Measurements from ENCODE around the gene SYT7.

Gene SYT7

DNA sequence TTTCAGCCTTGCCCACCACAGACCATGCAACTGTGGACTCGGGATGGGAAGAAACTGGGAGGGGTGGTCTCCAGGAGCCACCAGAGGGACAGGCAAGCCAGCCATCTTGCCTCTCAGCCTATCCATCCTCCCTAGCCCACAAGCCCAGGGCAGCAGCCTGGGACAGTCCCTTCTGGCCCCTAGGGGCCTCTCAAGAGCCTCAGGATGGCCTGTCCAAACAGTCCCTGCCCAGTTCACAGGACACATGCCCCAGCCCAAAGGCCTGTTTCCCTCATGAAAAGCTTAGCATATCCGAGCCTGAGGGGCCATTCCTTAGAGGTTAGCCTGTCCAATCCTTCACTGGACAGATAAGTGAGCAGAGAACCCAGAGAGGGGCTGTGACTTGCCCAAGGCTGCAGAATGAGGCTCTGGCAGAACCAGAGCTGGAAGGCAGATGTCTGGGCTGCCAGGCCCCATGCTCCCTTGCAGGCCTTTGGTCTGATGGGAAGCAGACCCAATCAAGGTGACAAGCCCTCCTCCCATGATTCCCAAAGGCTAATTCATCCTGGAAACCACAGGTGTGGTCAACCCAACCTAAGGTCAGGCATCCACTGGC lies 44.1 kb downstream of the SYT7 start:
- no peak for DNase-seq (ENCODE audit: low spot score)
- in situ Hi-C loops (cut with MboI; ENCODE audit: low sequenced_read_pairs, unreplicated experiment) = no loop called here
- TF ChIP-seq, protein P1, sequence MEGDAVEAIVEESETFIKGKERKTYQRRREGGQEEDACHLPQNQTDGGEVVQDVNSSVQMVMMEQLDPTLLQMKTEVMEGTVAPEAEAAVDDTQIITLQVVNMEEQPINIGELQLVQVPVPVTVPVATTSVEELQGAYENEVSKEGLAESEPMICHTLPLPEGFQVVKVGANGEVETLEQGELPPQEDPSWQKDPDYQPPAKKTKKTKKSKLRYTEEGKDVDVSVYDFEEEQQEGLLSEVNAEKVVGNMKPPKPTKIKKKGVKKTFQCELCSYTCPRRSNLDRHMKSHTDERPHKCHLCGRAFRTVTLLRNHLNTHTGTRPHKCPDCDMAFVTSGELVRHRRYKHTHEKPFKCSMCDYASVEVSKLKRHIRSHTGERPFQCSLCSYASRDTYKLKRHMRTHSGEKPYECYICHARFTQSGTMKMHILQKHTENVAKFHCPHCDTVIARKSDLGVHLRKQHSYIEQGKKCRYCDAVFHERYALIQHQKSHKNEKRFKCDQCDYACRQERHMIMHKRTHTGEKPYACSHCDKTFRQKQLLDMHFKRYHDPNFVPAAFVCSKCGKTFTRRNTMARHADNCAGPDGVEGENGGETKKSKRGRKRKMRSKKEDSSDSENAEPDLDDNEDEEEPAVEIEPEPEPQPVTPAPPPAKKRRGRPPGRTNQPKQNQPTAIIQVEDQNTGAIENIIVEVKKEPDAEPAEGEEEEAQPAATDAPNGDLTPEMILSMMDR (IDR thresholded peaks at IDR 0.05; ENCODE audit: borderline replicate concordance, control extremely low read depth, extremely low read depth, insufficient read depth, missing control alignments) = no peak

GRCh38 chr11:61535998-61536675 lies 44.7 kb downstream of the SYT7 start:
- TF ChIP-seq, protein P1 (IDR thresholded peaks at IDR 0.05; ENCODE audit: borderline replicate concordance, control extremely low read depth, extremely low read depth, insufficient read depth, missing control alignments) = no peak
- in situ Hi-C loops (cut with MboI; ENCODE audit: low sequenced_read_pairs, unreplicated experiment) = no loop called here
- no peak for DNase-seq (ENCODE audit: low spot score)

GRCh38 chr11:61534933-61535839 lies 45.7 kb downstream of the SYT7 start:
- in situ Hi-C loops (cut with MboI; ENCODE audit: low sequenced_read_pairs, unreplicated experiment) = no loop called here
- TF ChIP-seq, protein P1 (IDR thresholded peaks at IDR 0.05; ENCODE audit: borderline replicate concordance, control extremely low read depth, extremely low read depth, insufficient read depth, missing control alignments) = no peak
- DNase-seq (ENCODE audit: low spot score) = no peak

- TF ChIP-seq, protein P1 (IDR thresholded peaks at IDR 0.05; ENCODE audit: borderline replicate concordance, control extremely low read depth, extremely low read depth, insufficient read depth, missing control alignments) = no peak
- no peak for DNase-seq (ENCODE audit: low spot score)
- in situ Hi-C loops (cut with MboI; ENCODE audit: low sequenced_read_pairs, unreplicated experiment) = no loop called here
Measured at GRCh38 chr11:61534025-61534932, 46.6 kb downstream of the SYT7 start.

DNA sequence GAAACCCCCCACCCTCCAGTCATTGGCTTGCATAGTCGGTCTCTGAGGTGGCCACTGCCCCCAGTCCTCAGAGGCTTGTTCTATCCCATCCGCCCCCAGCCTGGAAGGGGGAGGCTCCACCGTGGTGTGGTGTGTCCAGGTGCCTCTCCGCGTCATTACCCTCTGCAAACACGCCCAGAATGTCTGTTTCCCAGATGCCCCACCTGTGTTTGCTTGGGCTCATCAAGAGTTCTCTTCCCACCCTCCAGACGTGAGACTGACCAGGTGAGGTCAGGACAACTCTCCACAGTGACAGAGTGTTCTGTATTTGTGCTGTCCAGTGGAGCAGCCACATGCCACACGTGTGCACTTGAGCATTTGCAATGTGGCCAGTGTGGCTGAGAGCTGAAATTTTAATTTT lies 47.5 kb downstream of the SYT7 start:
- in situ Hi-C loops (cut with MboI; ENCODE audit: low sequenced_read_pairs, unreplicated experiment) = no loop called here
- TF ChIP-seq, protein P1 (IDR thresholded peaks at IDR 0.05; ENCODE audit: borderline replicate concordance, control extremely low read depth, extremely low read depth, insufficient read depth, missing control alignments) = no peak
- DNase-seq (ENCODE audit: low spot score) = no peak

- TF ChIP-seq, protein P1 (IDR thresholded peaks at IDR 0.05; ENCODE audit: borderline replicate concordance, control extremely low read depth, extremely low read depth, insufficient read depth, missing control alignments) = no peak
- no peak for DNase-seq (ENCODE audit: low spot score)
- in situ Hi-C loops (cut with MboI; ENCODE audit: low sequenced_read_pairs, unreplicated experiment) = no loop called here
Measured at GRCh38 chr11:61533039-61533375, 47.9 kb downstream of the SYT7 start.

Data from GM13976 (cell line).